Measurements from ENCODE around the gene IFI44. TPM values are rescaled to one million over a fixed set of nuclear protein-coding genes. Genes with fewer than 3 reads are reported as not detected.

The IFI44 gene
- total RNA-seq, 2 experiments from 2014 or later = 56.1 to 60.1 TPM

DNA sequence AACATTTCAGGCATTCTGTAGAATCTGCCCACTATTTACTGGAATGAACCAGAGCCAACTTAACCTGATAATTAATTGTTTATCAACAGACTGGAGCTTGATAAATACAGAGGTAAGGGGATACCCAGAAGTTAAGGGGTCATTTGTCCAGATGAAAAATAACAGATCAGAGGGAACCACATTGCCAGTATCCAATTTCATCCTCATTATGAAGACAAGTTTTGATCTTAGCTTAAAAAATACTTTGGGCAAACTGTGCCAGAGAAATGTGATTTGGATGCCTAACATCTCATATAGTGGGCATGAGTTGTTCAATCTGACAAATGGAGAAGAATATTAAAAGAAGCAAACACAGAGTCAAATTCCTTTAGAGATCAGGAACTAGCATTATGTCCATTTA lies 63.7 kb downstream of the IFI44 start:
- POLR2A ChIA-PET = no interaction called here
- no peak overlapping the region for H3K4me3 Mint-ChIP-seq

More for the DNA sequence above, 63.7 kb downstream of the IFI44 start:
- no peak overlapping the region for H3K27ac Mint-ChIP-seq
- H3K27me3 Mint-ChIP-seq = no peaks in the 10 kb centered on the region
- no peaks in the 10 kb centered on the region for H3K36me3 Mint-ChIP-seq
- no peak for DNase-seq
- CTCF ChIA-PET = no interaction called here
- intact Hi-C loops (cut with micrococcal nuclease) = no loop called here
- H3K4me1 Mint-ChIP-seq (ENCODE audit: low read depth) = no peaks in the 10 kb centered on the region
- no peaks in the 10 kb centered on the region for H3K9me3 Mint-ChIP-seq

Other genes with a start within 250 kb of the IFI44 start
- gene PTGFR, start 158.9 kb upstream of the IFI44 start, total RNA-seq = not detected
- 10 to 100 TPM; 32.8 to 38.3 TPM for gene IFI44L, start 29.4 kb upstream of the IFI44 start, total RNA-seq

Measured in activated CD4-positive, alpha-beta memory T cell treated with anti-CD3 and anti-CD28 coated beads for 36 hours (primary cell).